Stimulated activated CD4-positive, alpha-beta T cell treated with anti-CD3 and anti-CD28 coated beads, Interleukin-15, amount 100 ng/mL, for 48 hours (primary cell): ENCODE measurements around the gene ICA1.
"Not testable (repeated sequence)": the region's sequence is repeated elsewhere in the genome, so short reads cannot be mapped to it uniquely, and the experiment has no call there.

Source experiments
- DNase-seq, 2 donors: peaks; one replicate each; pipeline ENCODE4 v3.0.0-alpha.2; 2020; ENCODE audit warnings: low read depth in 2 of 2

ICA1 gene

DNA sequence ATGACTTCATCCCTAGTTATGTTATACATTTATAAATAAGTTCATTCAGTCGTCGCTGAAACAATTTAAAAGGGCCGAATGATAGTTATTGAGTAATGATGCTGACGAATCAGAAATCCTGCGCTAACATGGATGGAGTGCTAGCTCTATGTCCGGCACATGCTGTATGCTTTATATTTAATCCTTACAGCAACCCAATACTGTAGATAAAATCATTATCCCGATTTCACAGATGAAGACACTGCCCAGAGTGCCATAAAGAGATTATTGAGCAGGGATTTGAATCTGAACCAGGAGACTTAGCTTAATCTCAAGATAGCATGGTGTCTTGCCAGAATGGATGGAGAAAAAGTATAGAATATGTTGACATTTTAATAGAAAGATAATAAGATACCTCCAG is 1.1 kb upstream of the ICA1 start:
- no peak for DNase-seq

DNA sequence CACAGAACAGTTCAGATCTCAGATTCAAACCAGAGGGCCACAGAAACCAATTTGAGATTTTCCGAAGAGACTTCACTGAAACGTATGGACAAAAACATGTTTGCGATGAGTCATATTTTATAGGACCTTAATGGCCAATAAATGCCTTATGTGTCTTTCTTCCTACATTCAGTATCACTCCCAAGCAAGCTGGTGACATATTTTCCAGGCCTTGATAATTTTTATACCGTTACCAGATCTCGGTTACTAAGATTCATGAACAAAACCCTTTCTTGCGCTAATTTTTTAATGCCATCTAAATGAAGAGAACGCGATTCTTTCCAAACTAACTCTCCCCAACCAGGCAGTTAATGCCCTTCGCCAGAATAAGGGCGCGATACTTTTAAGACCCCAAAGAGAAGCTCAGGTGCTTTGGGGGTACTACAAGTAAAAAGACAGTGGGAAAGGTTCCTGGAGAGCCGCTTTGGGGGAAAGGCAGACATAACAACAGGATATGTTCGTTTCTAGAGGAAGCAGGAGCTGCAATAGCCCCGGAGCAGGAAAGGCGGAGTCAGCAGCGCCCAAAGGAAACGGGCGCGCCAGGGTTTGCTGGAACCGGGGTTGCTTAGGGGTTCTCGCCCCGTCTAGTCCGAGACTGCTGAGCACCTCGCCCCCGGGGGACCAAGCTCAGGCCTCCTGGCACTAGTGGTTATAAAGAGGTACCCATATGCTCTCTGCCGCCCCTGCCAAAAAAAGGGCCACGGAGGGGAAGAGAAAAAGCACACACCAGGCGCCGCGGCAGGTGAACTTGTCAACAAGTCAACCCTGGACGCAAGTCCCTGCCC is 884 bp downstream of the ICA1 start:
- peak in 1 of 2 donors; percentile 2 for DNase-seq

DNA sequence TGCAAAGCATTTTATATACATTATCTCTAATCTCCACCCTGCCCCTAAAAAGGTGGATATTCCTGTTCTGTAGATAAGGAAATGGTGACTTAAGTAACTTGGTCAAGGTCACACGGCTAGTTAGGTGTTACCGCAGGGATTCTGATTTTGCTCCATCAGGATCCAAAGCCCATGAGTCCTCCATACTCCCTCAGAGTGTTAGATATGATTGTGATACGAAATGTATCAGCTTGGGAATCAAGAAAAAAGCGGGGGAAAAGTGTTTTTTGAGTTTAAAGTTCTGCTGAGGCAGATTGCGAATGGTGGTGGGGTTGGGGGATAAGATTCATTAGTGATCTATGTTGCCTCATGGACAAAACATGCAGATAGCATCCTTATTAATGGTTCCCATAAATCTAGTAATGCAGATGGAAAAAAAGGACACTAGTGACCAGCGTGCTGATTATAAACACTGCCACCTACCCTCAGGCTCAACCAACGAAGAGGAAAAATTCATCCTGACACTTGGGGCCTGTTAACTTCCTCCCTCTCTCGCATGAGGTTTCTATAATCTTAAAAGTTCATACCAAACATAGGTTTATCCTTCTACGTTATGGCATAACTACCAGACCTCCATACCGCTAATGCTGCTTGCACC is 2.3 kb downstream of the ICA1 start:
- DNase-seq, result no peak

DNA sequence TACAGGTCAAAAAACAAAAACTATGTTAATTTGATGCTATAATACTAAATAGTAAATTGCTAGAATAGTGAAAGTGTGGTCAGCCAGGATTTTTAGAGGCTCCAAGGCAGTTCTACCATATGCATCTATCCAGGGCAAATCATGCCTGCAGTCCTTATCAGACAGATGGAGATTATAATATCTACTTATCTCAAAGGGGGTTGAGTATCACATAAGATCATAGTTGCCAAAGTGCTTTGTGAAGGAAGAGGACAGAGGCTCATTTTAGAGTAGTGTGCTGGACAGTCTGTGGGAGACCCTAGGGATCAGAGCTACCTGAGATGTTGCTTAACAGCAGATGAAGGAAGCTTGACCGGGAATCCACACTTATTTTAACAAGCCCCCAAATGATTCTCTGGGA is 3.2 kb downstream of the ICA1 start:
- no peak for DNase-seq

DNA sequence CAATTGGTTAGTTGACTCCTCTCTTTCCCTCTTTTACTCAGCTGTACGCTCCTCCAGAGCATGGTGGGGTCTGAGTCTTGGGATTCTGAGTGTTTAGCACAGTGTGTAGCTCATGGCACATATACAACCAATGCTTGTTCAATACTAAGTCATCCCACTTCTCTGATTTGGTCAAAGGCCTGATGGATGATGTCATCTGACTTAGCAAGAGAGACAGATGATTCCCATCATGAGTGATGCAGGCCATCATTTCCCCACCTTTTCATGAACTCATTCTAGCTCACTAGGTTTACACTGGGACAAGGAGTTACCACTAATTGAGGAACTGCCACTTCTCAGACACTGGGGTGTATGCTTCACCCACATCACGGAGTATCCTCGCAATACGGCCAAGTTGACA is 3.8 kb downstream of the ICA1 start:
- no peak for DNase-seq

- no peak for DNase-seq
Measured at GRCh38 chr7:8255680-8256655, 6.0 kb downstream of the ICA1 start.

DNA sequence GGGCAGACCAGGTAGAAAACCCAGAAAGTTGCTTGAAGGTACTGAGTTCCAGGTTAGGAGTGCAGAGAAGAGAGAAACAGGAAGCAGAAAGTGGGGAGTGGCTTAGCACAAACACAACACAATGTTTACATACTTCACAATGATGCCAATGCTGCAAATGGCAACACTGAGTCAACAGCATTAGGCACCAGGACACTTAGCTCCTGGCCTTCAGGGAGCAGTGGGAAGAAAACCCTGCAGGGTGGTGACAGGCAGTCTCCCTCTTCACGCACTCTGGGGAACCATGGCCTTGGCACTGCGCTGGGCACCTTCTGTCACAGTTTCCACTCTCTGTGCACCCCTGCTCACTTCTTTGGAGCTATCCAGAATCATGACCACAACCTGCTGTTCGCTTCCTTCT is 7.3 kb downstream of the ICA1 start:
- no peak for DNase-seq

DNA sequence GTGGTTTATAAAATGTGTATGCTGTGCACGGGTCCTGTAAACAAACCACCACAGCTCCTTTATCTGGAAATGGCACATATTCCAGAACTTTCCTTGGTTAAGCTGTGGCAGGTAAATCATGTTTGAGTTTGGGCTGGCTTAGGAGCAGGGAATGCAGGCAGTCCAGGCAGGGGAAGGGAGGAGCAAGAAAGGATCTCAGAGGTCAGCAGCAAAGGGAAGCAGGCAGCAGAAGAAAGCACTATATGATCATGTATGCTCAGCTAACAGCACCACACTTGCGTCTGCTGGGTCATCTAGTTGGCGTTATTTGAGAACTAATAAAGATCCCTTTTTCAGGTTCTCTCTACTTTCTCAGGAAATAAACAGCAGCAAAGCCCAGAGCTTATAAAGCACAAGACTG is 7.8 kb downstream of the ICA1 start:
- DNase-seq, result no peak

GRCh38 chr7:8251195-8251594 is 10.8 kb downstream of the ICA1 start:
- DNase-seq, result no peak

DNA sequence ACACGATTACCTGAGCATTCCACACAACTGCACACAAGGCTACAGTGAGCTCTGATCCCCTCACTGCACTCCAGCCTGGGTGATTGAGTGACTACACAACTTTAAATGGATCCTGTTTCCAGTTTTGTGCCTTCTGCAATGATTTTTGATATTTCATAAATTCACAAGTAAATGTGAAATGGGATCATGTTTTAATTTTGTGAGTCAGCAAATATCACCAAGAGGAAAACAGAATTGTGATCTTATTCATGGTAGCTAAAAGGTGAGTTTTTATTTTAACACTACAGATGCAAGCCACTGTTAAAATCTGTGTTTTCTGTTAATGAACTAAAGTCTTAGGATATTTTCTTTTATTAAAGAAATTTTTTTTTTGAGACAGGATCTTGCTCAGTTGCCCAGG is 11.4 kb downstream of the ICA1 start:
- DNase-seq, result no peak

DNA sequence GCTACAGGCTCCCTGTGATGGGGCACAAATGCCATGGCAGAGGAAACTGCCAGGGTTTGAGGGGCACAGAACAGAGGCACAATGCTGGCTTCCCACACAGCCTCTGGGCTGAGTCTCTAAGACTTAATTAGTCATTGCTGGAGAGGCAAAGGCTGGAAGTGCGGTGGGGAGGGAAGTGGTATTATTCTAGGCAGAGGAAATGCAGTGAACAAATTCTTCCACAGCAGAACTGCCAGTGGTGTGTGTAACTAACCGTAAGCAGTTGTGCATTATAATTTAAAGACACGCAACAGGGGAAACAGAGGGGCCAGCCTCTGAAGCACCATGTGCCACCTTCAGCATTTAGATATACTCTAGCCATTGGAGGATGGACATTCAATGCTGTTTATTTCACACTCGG is 12.8 kb downstream of the ICA1 start:
- DNase-seq, result no peak

DNA sequence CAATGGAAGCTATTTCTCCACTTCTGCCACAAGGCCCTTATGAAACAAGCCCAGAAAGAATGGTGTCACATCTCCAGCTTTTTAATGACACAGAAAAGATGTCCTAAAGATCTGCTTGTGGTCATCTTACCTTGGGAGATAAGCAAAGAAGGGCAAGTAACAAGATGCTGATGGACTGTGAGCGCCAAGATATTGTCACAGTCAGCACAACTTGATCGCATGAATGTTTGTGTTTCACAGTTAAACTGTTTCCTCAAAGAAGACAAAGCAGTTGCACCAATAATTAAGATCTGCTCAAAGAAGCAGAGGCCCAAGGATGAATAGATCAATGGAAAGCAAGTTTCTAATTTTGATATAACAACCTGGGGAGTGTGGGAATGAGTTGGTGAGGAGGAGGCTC is 15.9 kb downstream of the ICA1 start:
- DNase-seq, result no peak

GRCh38 chr7:8245032-8245431 is 16.9 kb downstream of the ICA1 start:
- DNase-seq, result not testable (repeated sequence)

- DNase-seq, result not testable (repeated sequence)
Measured at GRCh38 chr7:8243059-8243458, 18.9 kb downstream of the ICA1 start.

- not testable (repeated sequence) for DNase-seq
Measured at GRCh38 chr7:8239702-8240362, 22.1 kb downstream of the ICA1 start.

GRCh38 chr7:8236780-8237407 is 25.1 kb downstream of the ICA1 start:
- no peak for DNase-seq

- DNase-seq, result no peak
Measured at GRCh38 chr7:8232999-8233847, 28.7 kb downstream of the ICA1 start.

- no peak for DNase-seq
Measured at GRCh38 chr7:8229927-8230326, 32.0 kb downstream of the ICA1 start.

DNA sequence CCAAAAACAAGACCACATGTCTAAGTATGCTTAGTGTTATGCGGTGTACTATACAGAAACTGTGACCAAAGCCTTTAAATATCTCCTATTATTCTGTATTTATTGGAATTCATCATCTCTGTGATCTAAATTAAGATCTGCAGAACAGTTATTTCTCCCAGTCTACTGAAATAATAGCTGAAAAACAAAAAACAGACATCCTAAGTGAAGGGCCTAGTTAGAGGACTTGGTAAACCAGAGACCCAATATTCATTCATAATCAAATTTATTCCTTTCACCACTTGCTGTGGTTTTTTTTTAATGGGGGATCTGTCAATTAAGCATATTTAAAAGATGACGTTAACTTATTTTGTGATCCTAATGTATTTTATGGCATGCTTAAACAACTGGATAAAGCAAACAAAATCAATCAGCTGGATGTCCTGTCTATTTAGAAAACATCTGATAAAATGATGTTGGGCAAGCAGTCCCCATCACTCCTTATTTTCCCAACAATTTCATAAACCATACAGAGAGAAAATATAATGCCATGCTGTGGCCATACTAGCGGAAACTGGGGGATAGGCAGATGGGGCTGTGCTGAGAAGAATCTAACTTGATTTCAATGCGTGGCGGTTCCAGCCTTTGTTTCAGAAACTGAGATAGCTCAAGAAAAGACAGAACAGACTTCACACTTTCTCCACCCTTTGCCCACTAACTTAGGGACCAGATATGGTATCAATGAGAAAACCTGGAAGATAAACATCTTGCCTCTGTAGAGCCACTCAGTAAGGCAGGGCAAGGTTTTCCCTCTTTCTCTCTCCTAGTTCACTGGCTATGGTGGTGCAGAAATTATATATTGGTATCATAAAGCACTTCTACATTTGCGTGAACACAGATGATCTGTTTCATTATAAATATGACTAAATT is 32.9 kb downstream of the ICA1 start:
- no peak for DNase-seq
